HepG2 (cell line): Measurements from ENCODE around the gene AMHR2. TPM values are rescaled to one million over a fixed set of nuclear protein-coding genes. Genes with fewer than 3 reads are reported as not detected.

Experiments
- ATAC-seq: fragments of 200-7000 bp; cut with Tn5 transposase; 3 replicates; pipeline ENCODE4 v1.9.1; 2020; ENCODE audit warnings: mild to moderate bottlenecking, moderate library complexity
- BruUV-seq: library from RNA; stranded (reverse); fragments of 400-500 nt; replicated peaks from 2 replicates; lab custom pipeline; 2021; lab: Mats Ljungman, UMichigan
- CTCF ChIA-PET: fragments of 300-600 bp; formaldehyde crosslinking; extraction: SDS; loops from one replicate; lab custom pipeline; 2021; ENCODE audit warnings: low total read pairs, inconsistent platforms, low intra/inter-chr PET ratio; lab: Yijun Ruan, JAX
- POLR2A ChIA-PET: fragments of 350-600 bp; sonication (Branson Sonifier 250); formaldehyde crosslinking; loops from one replicate; lab custom pipeline; 2020; ENCODE audit warnings: antibody characterized with exemption, inconsistent platforms; lab: Yijun Ruan, JAX
- DNase-seq: peaks from one replicate; pipeline ENCODE4 v3.0.0-alpha.2; 2015; ENCODE audit warnings: low spot score
- FAIRE-seq: peaks from 3 replicates; lab custom pipeline; 2011; peaks lifted over from hg19 to GRCh38; lab: Jason Lieb, UNC
- H2AFZ ChIP-seq: one replicate; pipeline ENCODE4 v1.6.1; 2011; ENCODE audit warnings: low read length, inconsistent platforms
- H3K27ac ChIP-seq: fragments of 300-600 bp; 3 replicates; pipeline ENCODE4 v1.8.0; 2011; ENCODE audit warnings: mixed run types, mild to moderate bottlenecking, mixed read lengths, low read length, inconsistent platforms; ENCODE audit not compliant: insufficient read depth; ENCODE audit errors: extremely low read length
- H3K27me3 ChIP-seq, 2 experiments: fragments of 200-600 bp in 1 of 2; 2 replicates in 1 of 2; 3 replicates in 1 of 2; pipeline versions ENCODE4 v1.6.0 to v1.8.0; 2011; ENCODE audit warnings: low read length in 2 of 2, mild to moderate bottlenecking in 2 of 2, moderate library complexity in 2 of 2, inconsistent platforms in 1 of 2; ENCODE audit not compliant: insufficient read depth in 2 of 2, control insufficient read depth in 1 of 2
- H3K36me3 ChIP-seq, 2 experiments: fragments of 200-600 bp in 1 of 2; replicated peaks in 1 of 2; 2 replicates in 1 of 2; 3 replicates in 1 of 2; pipeline versions ENCODE4 v1.5.1 to v1.8.0; 2011; ENCODE audit warnings: low read length in 2 of 2, inconsistent platforms in 1 of 2; ENCODE audit not compliant: insufficient read depth in 2 of 2, control insufficient read depth in 1 of 2
- H3K4me1 ChIP-seq: 2 replicates; pipeline ENCODE4 v1.5.1; 2012; ENCODE audit warnings: low read length, inconsistent platforms; ENCODE audit not compliant: insufficient read depth
- H3K4me2 ChIP-seq: 2 replicates; pipeline ENCODE4 v1.6.0; 2011; ENCODE audit warnings: low read depth, low read length, inconsistent platforms
- H3K4me3 ChIP-seq, 3 experiments: fragments of 200-600 bp in 1 of 3; sonication (generic), shearing (Covaris generic) in 1 of 3; replicated peaks in 1 of 3; 2 replicates each; pipeline ENCODE4 v1.5.1; 2011 to 2016; ENCODE audit warnings: low read length in 3 of 3, inconsistent platforms in 2 of 3, low read depth in 2 of 3, mild to moderate bottlenecking in 2 of 3, control low read depth in 1 of 3, mixed read lengths in 1 of 3; ENCODE audit not compliant: insufficient read depth in 1 of 3
- H3K79me2 ChIP-seq: one replicate; pipeline ENCODE4 v1.6.1; 2011; ENCODE audit warnings: low read length, inconsistent platforms; ENCODE audit not compliant: insufficient read depth
- H3K9ac ChIP-seq: 2 replicates; pipeline ENCODE4 v1.6.0; 2011; ENCODE audit warnings: mild to moderate bottlenecking, low read depth, low read length, inconsistent platforms; ENCODE audit not compliant: insufficient read depth
- H3K9me3 ChIP-seq: 2 replicates; pipeline ENCODE4 v1.5.1; 2012; ENCODE audit warnings: mild to moderate bottlenecking, low read length
- H4K20me1 ChIP-seq: 2 replicates; pipeline ENCODE4 v1.6.0; 2011; ENCODE audit warnings: inconsistent platforms, mild to moderate bottlenecking, low read length, moderate library complexity; ENCODE audit not compliant: insufficient read depth
- ARNT2 ChIP-seq: sonication (generic); formaldehyde crosslinking; IDR thresholded peaks from 2 replicates; pipeline ENCODE4 v1.8.0; 2022; ENCODE audit warnings: mild to moderate bottlenecking, low read depth, missing genetic modification reagents, moderate library complexity
- FOXK1 ChIP-seq: sonication (generic); formaldehyde crosslinking; IDR thresholded peaks from 2 replicates; pipeline ENCODE4 v1.4.0; 2020; ENCODE audit warnings: low read depth, missing genetic modification reagents, borderline replicate concordance
- MAFF ChIP-seq: IDR thresholded peaks from 2 replicates; pipeline ENCODE4 v1.6.1; 2011; ENCODE audit warnings: low read depth, low read length, improper control_type of control experiment
- NR1H2 ChIP-seq: sonication (generic); formaldehyde crosslinking; IDR thresholded peaks from 2 replicates; pipeline ENCODE4 v1.8.1; 2022; ENCODE audit warnings: low read depth, missing genetic modification reagents, borderline replicate concordance
- POLR2A ChIP-seq, 2 experiments: IDR thresholded peaks; 2 replicates each; pipeline ENCODE4 v1.6.1; 2011; ENCODE audit warnings: low read depth in 2 of 2, low read length in 2 of 2, mild to moderate bottlenecking in 1 of 2, moderate library complexity in 1 of 2; ENCODE audit not compliant: insufficient read depth in 1 of 2
- RBFOX2 ChIP-seq: fragments of 200-400 bp; formaldehyde crosslinking; IDR thresholded peaks from 2 replicates; pipeline ENCODE4 v1.6.1; 2017; ENCODE audit warnings: low read depth, mild to moderate bottlenecking, low read length
- RBM22 ChIP-seq: fragments of 200-400 bp; formaldehyde crosslinking; optimal IDR thresholded peaks from 2 replicates; pipeline ENCODE3; 2017; ENCODE audit warnings: mild to moderate bottlenecking, low read length, moderate library complexity
- WGBS: methylation state at CpG from one replicate; pipeline ENCODE4 v1.1.6; 2017; ENCODE audit warnings: low lambda C conversion rate; 5-methylcytosine and 5-hydroxymethylcytosine counted together
- in situ Hi-C: cut with HindIII; loops from 2 replicates; pipeline ENCODE4 v1.10.0; 2017; ENCODE audit warnings: low pct_unique_long_range_greater_than_20kb; ENCODE audit not compliant: extremely low pct_ligation_motif_present
- intact Hi-C: fragments of 100-400 bp; cut with micrococcal nuclease; formaldehyde crosslinking; loops from one replicate; pipeline ENCODE4 v1.10.0; 2022; ENCODE audit not compliant: unreplicated experiment
- polyA plus RNA-seq, 8 experiments: library from polyadenylated mRNA; depleted of rRNA in 3 of 8; stranded (reverse) in 7 of 8; unstranded in 1 of 8; fragments of >200 nt; fragmentation: Illumina TruSeq in 4 of 8; extraction: Trizol in 4 of 8; gene quantifications; 2 replicates each; pipeline versions ENCODE4 v1.2.1 to v1.2.3, GENCODE V29; 2011 to 2016; ENCODE audit warnings: low read depth in 4 of 8, missing spikeins in 1 of 8, mixed read lengths in 1 of 8; ENCODE audit not compliant: insufficient read depth in 1 of 8
- total RNA-seq, 5 experiments: library from RNA; depleted of rRNA; stranded (reverse); fragments of >200 nt; fragmentation: Illumina TruSeq; extraction: Trizol; gene quantifications; 2 replicates each; pipeline ENCODE4 v1.2.3, GENCODE V29; 2016; ENCODE audit warnings: low read depth in 1 of 5
- TF ChIP-seq, protein P1 (sequence below): sonication (generic); formaldehyde crosslinking; IDR thresholded peaks from 2 replicates; pipeline ENCODE4 v1.4.0; 2020; ENCODE audit warnings: missing genetic modification reagents, borderline replicate concordance
- TF ChIP-seq, protein P2 (sequence below): sonication (generic); formaldehyde crosslinking; IDR thresholded peaks from 2 replicates; pipeline ENCODE4 v1.4.0; 2020; ENCODE audit warnings: missing genetic modification reagents
- TF ChIP-seq, protein P3 (sequence below): sonication (generic); formaldehyde crosslinking; IDR thresholded peaks from 2 replicates; pipeline ENCODE4 v1.4.0; 2020; ENCODE audit warnings: mild to moderate bottlenecking, missing genetic modification reagents, borderline replicate concordance

Gene AMHR2
- total and polyA plus RNA-seq, 2 of the 13 experiments (the other 11 are each of a cell fraction or from before 2014, with no cell fraction given), result 0.24 to 0.58 TPM

DNA sequence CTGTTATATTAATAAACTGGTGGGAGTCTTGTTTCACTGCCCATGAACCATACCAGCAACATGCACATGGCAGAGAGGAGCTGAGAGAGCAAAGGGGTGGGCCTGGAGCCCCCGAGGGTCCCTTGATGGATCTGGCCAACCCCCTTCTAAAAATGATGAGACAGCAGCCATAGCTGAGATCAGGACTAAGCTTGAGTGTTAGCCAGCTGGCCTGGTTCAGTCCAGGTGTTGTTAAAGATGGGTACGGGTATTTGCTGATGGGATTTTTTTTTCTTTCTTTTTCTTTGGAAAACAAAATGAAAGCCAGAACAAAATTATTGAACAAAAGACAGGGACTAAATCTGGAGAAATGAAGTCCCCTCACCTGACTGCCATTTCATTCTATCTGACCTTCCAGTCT is 44.2 kb downstream of the AMHR2 start (continued):
- TF ChIP-seq, protein P1, sequence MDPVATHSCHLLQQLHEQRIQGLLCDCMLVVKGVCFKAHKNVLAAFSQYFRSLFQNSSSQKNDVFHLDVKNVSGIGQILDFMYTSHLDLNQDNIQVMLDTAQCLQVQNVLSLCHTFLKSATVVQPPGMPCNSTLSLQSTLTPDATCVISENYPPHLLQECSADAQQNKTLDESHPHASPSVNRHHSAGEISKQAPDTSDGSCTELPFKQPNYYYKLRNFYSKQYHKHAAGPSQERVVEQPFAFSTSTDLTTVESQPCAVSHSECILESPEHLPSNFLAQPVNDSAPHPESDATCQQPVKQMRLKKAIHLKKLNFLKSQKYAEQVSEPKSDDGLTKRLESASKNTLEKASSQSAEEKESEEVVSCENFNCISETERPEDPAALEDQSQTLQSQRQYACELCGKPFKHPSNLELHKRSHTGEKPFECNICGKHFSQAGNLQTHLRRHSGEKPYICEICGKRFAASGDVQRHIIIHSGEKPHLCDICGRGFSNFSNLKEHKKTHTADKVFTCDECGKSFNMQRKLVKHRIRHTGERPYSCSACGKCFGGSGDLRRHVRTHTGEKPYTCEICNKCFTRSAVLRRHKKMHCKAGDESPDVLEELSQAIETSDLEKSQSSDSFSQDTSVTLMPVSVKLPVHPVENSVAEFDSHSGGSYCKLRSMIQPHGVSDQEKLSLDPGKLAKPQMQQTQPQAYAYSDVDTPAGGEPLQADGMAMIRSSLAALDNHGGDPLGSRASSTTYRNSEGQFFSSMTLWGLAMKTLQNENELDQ (CRISPR knock-in tag), result no peak
- TF ChIP-seq, protein P2, sequence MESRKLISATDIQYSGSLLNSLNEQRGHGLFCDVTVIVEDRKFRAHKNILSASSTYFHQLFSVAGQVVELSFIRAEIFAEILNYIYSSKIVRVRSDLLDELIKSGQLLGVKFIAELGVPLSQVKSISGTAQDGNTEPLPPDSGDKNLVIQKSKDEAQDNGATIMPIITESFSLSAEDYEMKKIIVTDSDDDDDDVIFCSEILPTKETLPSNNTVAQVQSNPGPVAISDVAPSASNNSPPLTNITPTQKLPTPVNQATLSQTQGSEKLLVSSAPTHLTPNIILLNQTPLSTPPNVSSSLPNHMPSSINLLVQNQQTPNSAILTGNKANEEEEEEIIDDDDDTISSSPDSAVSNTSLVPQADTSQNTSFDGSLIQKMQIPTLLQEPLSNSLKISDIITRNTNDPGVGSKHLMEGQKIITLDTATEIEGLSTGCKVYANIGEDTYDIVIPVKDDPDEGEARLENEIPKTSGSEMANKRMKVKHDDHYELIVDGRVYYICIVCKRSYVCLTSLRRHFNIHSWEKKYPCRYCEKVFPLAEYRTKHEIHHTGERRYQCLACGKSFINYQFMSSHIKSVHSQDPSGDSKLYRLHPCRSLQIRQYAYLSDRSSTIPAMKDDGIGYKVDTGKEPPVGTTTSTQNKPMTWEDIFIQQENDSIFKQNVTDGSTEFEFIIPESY (CRISPR knock-in tag), result no peak
- TF ChIP-seq NR1H2 (CRISPR knock-in tag), result no peak
- TF ChIP-seq, protein P3, sequence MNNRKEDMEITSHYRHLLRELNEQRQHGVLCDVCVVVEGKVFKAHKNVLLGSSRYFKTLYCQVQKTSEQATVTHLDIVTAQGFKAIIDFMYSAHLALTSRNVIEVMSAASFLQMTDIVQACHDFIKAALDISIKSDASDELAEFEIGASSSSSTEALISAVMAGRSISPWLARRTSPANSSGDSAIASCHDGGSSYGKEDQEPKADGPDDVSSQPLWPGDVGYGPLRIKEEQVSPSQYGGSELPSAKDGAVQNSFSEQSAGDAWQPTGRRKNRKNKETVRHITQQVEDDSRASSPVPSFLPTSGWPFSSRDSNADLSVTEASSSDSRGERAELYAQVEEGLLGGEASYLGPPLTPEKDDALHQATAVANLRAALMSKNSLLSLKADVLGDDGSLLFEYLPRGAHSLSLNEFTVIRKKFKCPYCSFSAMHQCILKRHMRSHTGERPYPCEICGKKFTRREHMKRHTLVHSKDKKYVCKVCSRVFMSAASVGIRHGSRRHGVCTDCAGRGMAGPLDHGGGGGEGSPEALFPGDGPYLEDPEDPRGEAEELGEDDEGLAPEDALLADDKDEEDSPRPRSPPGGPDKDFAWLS, result no peak
- no peak for TF ChIP-seq FOXK1 (CRISPR knock-in tag)

DNA sequence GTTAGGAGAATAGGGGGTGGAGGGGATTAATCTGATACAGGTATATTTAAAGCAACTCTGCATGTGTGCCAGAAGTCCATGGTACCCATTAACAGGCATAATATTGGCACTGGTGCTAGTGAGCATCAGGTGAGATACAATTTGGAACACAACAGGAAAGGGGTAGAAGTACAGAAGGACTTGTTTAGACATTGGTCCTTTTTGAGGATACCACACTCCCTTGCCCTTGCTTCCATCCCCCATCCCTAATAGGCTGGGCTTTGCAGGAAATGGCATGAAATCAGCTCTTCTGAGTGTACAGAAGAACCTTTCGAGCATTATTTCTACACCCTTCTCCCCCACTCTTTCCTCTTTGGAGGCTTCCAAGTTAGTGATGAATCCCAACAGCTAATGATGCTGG is 44.6 kb downstream of the AMHR2 start:
- in situ Hi-C loops, result no loop called here
- TF ChIP-seq RBM22, result peak; percentile 89
- peak in 1 of 2 experiments; percentile 50; a peak in 1 of 4 replicates for TF ChIP-seq POLR2A (IDR thresholded peaks at IDR 0.05; ENCODE audit: insufficient read depth in 1 of 2, low read depth in 2 of 2, low read length in 2 of 2)
- peak; percentile 63 for TF ChIP-seq RBFOX2
- no peak for TF ChIP-seq ARNT2 (CRISPR knock-in tag)
- TF ChIP-seq MAFF, result no peak
- no peak overlapping the region for H3K9ac ChIP-seq
- H4K20me1 ChIP-seq, result peaks cover 52% of the 10 kb centered on the region
- no peaks in the 10 kb centered on the region for H3K27me3 ChIP-seq
- no peaks in the 10 kb centered on the region for H3K9me3 ChIP-seq
- ChIA-PET CTCF (no interaction called here), POLR2A (interaction anchor here (1.0 kb wide), 1 partner anchor 10 kb away, joined by 3 read pairs; no protein-coding TSS in a partner anchor)
- ATAC-seq, result no peak
- H3K4me2 ChIP-seq, result no peak overlapping the region
- no peak overlapping the region for H3K4me3 ChIP-seq
- H3K36me3 ChIP-seq, result peaks cover 53 to 94% of the 10 kb centered on the region in 2 experiments
- H3K79me2 ChIP-seq, result peaks cover 41% of the 10 kb centered on the region
- no peak for FAIRE-seq
- no TSS peak for BruUV-seq
- H3K4me1 ChIP-seq, result peaks cover 24% of the 10 kb centered on the region
- WGBS, result 96% methylated on average over 1 of the region's 1 CpG
- no peak for DNase-seq
- H3K27ac ChIP-seq, result no peak overlapping the region
- intact Hi-C loops, result no loop called here
- H2AFZ ChIP-seq, result no peak overlapping the region
